ENCODE measurements around the gene STH.

STH gene

GRCh38 chr17:45972531-45972930 lies 26.5 kb upstream of the STH start:
- H3K27ac Mint-ChIP-seq = no peak overlapping the region
- peaks cover 3 to 5% of the 10 kb centered on the region in 2 donors for H3K4me1 Mint-ChIP-seq (ENCODE audit: low read depth in 2 of 2)
- peaks cover 0 to 2% of the 10 kb centered on the region in 2 donors for H3K9me3 Mint-ChIP-seq
- ATAC-seq (replicated peaks) (no peak), DNase-seq (no peak)
- peaks cover 20 to 24% of the 10 kb centered on the region in 2 donors for H3K27me3 Mint-ChIP-seq
- no peaks in the 10 kb centered on the region for H3K36me3 Mint-ChIP-seq (ENCODE audit: insufficient read depth)
- H3K4me3 Mint-ChIP-seq = no peak overlapping the region

DNA sequence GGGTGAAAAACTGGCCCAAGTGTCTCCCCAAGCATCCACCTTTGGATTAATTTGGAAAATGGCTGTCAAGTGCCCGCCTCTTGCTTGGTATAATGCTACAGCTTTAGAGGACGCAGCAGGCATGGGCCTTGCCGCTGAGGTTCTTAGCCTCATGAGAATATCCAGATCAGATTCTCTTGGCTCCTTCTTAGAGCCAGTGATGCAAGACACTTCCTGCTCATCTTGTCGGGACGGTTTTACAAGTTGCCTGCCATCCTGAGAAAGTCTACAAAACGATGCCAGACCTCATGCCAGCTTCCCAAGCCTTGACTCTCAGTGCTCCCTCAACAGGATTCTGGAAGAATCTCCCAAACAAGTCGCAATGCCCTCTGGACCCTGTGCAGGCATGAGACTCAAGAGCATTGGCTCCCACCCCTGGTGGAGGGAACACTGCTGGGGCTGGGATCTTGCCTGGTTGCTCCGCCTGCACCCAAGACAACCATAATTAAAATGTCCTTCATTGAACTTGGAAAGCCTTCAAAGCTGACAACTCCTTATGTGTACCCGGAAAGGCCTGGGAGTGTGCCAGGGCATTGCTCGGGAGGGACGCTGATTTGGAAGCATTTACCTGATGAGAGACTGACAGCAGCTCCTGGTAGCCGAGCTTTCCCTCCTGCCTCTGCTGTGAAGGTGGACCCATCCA lies 25.8 kb upstream of the STH start:
- peaks cover 0 to 2% of the 10 kb centered on the region in 2 donors for H3K9me3 Mint-ChIP-seq
- no peaks in the 10 kb centered on the region for H3K36me3 Mint-ChIP-seq (ENCODE audit: insufficient read depth)
- DNase-seq (no peak), ATAC-seq (replicated peaks) (no peak)
- peaks cover 0 to 2% of the 10 kb centered on the region in 2 donors for H3K4me1 Mint-ChIP-seq (ENCODE audit: low read depth in 2 of 2)
- no peak overlapping the region for H3K27ac Mint-ChIP-seq
- no peak overlapping the region for H3K4me3 Mint-ChIP-seq
- peaks cover 13 to 17% of the 10 kb centered on the region in 2 donors for H3K27me3 Mint-ChIP-seq

- peaks cover 0 to 2% of the 10 kb centered on the region in 2 donors for H3K4me1 Mint-ChIP-seq (ENCODE audit: low read depth in 2 of 2)
- H3K36me3 Mint-ChIP-seq (ENCODE audit: insufficient read depth) = no peaks in the 10 kb centered on the region
- no peak for ATAC-seq (replicated peaks)
- DNase-seq = no peak
- peaks cover 13 to 17% of the 10 kb centered on the region in 2 donors for H3K27me3 Mint-ChIP-seq
- no peak overlapping the region for H3K27ac Mint-ChIP-seq
- H3K9me3 Mint-ChIP-seq = peaks cover 0 to 2% of the 10 kb centered on the region in 2 donors
- no peak overlapping the region for H3K4me3 Mint-ChIP-seq
Observed at GRCh38 chr17:45973946-45974859, 24.8 kb upstream of the STH start.

- no peak overlapping the region for H3K4me3 Mint-ChIP-seq
- ATAC-seq (replicated peaks) (no peak), DNase-seq (no peak)
- H3K4me1 Mint-ChIP-seq (ENCODE audit: low read depth in 2 of 2) = peaks cover 0 to 2% of the 10 kb centered on the region in 2 donors
- no peaks in the 10 kb centered on the region for H3K36me3 Mint-ChIP-seq (ENCODE audit: insufficient read depth)
- H3K27me3 Mint-ChIP-seq = peaks cover 5 to 19% of the 10 kb centered on the region in 2 donors
- H3K9me3 Mint-ChIP-seq = peaks cover 0 to 2% of the 10 kb centered on the region in 2 donors
- no peak overlapping the region for H3K27ac Mint-ChIP-seq
Observed at GRCh38 chr17:45974916-45975630, 24.0 kb upstream of the STH start.

DNA sequence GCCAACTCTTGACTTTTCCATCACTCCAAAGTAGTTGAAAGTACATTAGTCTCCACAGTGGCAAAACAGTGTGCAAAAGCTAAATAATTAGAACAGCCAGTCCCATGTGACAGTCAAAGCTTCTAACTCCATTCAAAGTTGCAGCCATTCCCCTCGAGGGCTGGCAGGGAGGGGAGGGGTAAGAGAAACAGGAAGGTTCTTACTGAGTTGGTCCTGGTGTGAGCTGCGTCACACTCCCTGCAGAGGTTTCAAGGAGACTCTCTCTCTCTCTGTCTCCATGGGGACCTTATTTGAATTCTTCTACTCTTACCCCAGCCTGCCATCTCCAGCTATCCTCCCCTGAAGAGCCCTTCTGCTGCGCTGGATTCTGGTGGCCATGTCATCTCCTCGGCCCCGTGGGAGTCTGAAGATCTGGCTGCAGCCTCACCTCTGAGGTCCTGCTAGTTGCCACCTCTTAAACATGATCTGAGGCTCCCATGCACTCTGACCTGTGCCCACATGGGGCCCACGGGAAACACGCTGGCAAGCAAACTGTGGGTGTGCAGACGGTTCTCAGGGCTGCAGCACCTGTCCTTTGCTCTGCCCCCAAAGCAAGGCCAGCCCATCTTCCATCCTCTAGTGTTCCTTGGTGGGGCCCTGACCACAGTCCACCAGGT lies 23.3 kb upstream of the STH start:
- Mint-ChIP-seq H3K36me3 (ENCODE audit: insufficient read depth) (no peaks in the 10 kb centered on the region), H3K4me3 (no peak overlapping the region), H3K4me1 (ENCODE audit: low read depth in 2 of 2) (peaks cover 0 to 2% of the 10 kb centered on the region in 2 donors), H3K9me3 (peaks cover 0 to 2% of the 10 kb centered on the region in 2 donors), H3K27me3 (peaks cover 5 to 16% of the 10 kb centered on the region in 2 donors), H3K27ac (no peak overlapping the region)
- ATAC-seq (replicated peaks) (no peak), DNase-seq (no peak)

DNA sequence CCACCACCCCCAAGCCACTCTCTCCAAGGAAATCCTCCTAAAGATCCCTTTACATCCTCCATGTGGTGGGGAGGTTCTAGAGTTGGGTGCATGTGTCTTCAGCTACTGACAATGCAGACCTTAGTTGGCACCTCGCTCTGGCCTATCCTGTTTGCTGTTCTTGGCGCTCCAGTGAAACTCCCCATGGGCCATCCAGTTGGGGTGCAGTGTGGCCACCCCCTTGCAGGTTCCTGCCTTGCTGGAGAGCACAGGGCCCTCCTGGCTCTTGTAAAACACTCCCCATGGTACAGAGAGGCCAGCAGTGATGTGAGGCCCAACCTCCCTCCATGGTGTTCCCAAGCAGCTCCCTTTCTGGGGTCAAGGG lies 22.7 kb upstream of the STH start:
- Mint-ChIP-seq H3K9me3 (peaks cover 0 to 2% of the 10 kb centered on the region in 2 donors), H3K4me1 (ENCODE audit: low read depth in 2 of 2) (peaks cover 0 to 2% of the 10 kb centered on the region in 2 donors), H3K27ac (no peak overlapping the region), H3K4me3 (no peak overlapping the region), H3K27me3 (peaks cover 5 to 22% of the 10 kb centered on the region in 2 donors), H3K36me3 (ENCODE audit: insufficient read depth) (no peaks in the 10 kb centered on the region)
- ATAC-seq (replicated peaks) (no peak), DNase-seq (no peak)

- Mint-ChIP-seq H3K36me3 (ENCODE audit: insufficient read depth) (no peaks in the 10 kb centered on the region), H3K4me3 (no peak overlapping the region), H3K4me1 (ENCODE audit: low read depth in 2 of 2) (peaks cover 0 to 2% of the 10 kb centered on the region in 2 donors), H3K9me3 (peaks cover 0 to 2% of the 10 kb centered on the region in 2 donors), H3K27ac (no peak overlapping the region), H3K27me3 (peaks cover 5 to 26% of the 10 kb centered on the region in 2 donors)
- no peak for DNase-seq
- no peak for ATAC-seq (replicated peaks)
Observed at GRCh38 chr17:45976755-45977505, 22.1 kb upstream of the STH start.

- DNase-seq (no peak), ATAC-seq (replicated peaks) (no peak)
- H3K4me3 Mint-ChIP-seq = no peak overlapping the region
Observed at GRCh38 chr17:45977506-45977824, 21.6 kb upstream of the STH start.

GRCh38 chr17:45977976-45978626 lies 20.9 kb upstream of the STH start:
- Mint-ChIP-seq H3K9me3 (no peaks in the 10 kb centered on the region), H3K4me1 (ENCODE audit: low read depth in 2 of 2) (peaks cover 0 to 2% of the 10 kb centered on the region in 2 donors), H3K4me3 (no peak overlapping the region), H3K36me3 (ENCODE audit: insufficient read depth) (no peaks in the 10 kb centered on the region), H3K27ac (no peak overlapping the region), H3K27me3 (peaks cover 0 to 26% of the 10 kb centered on the region in 2 donors)
- DNase-seq (no peak), ATAC-seq (replicated peaks) (no peak)

More at GRCh38 chr17:45977506-45977824, 21.6 kb upstream of the STH start:
- Mint-ChIP-seq H3K27ac (no peak overlapping the region), H3K27me3 (peaks cover 2 to 26% of the 10 kb centered on the region in 2 donors), H3K9me3 (no peaks in the 10 kb centered on the region), H3K4me1 (ENCODE audit: low read depth in 2 of 2) (peaks cover 0 to 2% of the 10 kb centered on the region in 2 donors), H3K36me3 (ENCODE audit: insufficient read depth) (no peaks in the 10 kb centered on the region)

DNA sequence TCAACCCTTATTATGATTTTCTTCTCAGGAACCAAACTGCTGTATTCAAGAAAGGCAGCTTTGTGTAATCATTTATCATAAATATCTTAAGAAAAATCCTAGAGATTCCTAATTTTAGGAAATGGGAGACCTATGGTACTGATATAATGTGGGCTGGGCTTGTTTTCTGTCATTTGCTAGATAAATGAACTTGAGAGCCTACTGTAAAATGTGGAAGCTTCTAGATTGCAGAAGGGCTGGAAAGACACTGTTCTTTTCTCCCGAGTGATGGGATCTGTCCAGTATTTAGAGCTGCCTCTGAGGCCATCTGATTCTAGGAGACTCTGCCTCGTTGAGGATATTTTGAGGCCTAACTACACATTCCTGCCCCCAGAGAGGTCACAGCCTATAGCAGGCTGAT lies 19.9 kb upstream of the STH start:
- Mint-ChIP-seq H3K27me3 (peaks cover 0 to 29% of the 10 kb centered on the region in 2 donors), H3K9me3 (no peaks in the 10 kb centered on the region), H3K4me1 (ENCODE audit: low read depth in 2 of 2) (peaks cover 0 to 2% of the 10 kb centered on the region in 2 donors), H3K36me3 (ENCODE audit: insufficient read depth) (no peaks in the 10 kb centered on the region), H3K27ac (no peak overlapping the region), H3K4me3 (no peak overlapping the region)
- no peak for ATAC-seq (replicated peaks)
- no peak for DNase-seq

DNA sequence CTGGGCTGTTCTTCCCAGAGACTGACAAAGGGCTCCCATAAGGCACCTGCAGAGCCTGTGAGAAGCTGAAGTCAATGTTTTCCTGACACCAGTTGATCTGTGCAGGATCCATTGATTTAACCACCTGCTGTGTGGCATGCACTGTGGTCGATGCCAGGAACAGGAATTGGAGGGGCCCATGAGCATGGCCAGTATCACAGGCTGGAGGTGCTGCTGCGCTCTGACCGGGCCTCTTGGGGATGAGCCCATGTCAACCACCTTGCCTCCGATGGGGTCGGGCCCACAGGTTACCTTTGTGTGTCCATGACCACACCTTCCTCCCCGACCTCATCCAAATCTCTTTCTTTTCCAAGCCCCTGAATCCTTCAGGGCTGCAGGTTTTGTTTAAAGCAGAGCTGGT lies 18.2 kb upstream of the STH start:
- ATAC-seq (replicated peaks) (no peak), DNase-seq (no peak)
- Mint-ChIP-seq H3K36me3 (ENCODE audit: insufficient read depth) (no peaks in the 10 kb centered on the region), H3K4me3 (no peak overlapping the region), H3K4me1 (ENCODE audit: low read depth in 2 of 2) (peaks cover 0 to 2% of the 10 kb centered on the region in 2 donors), H3K27me3 (peaks cover 0 to 37% of the 10 kb centered on the region in 2 donors), H3K27ac (no peak overlapping the region), H3K9me3 (no peaks in the 10 kb centered on the region)

- Mint-ChIP-seq H3K27me3 (peaks cover 0 to 37% of the 10 kb centered on the region in 2 donors), H3K4me1 (ENCODE audit: low read depth in 2 of 2) (peaks cover 0 to 2% of the 10 kb centered on the region in 2 donors), H3K4me3 (no peak overlapping the region), H3K36me3 (ENCODE audit: insufficient read depth) (no peaks in the 10 kb centered on the region), H3K9me3 (no peaks in the 10 kb centered on the region), H3K27ac (no peak overlapping the region)
- no peak for DNase-seq
- ATAC-seq (replicated peaks) = no peak
Observed at GRCh38 chr17:45981306-45981705, 17.7 kb upstream of the STH start.

Measured in effector memory CD8-positive, alpha-beta T cell (primary cell).